Measurements from ENCODE around the gene MTHFD1L.

The MTHFD1L gene

DNA sequence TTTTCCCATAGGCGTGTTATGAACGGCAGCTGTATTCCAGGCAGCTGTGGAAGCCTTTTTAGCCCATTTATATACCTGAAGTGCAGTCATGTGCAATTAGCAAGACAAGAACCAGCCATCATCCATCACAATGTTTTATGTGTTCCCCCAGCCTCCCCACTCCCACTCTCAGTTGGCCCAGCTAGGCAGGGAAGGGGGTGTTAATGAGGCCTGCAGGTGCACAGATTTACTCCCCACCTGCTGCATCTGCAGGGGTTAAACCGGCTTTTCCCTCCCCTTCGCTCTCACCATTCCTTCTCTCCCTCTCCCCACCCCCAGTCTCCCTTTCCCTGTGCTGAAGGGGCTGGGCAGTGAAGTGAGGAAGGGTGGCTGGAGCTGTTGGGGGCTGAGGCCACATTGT, 224.5 kb downstream of the MTHFD1L start:
- no peak overlapping the region for H3K4me3 ChIP-seq (ENCODE audit: low read length)
- no peaks in the 10 kb centered on the region for H3K4me1 ChIP-seq (ENCODE audit: control insufficient read depth, low read length)
- no peaks in the 10 kb centered on the region for H3K27me3 ChIP-seq (ENCODE audit: control insufficient read depth, low read length)
- H4K20me1 ChIP-seq (ENCODE audit: control insufficient read depth, insufficient read depth, low read depth, low read length): no peaks in the 10 kb centered on the region
- no peaks in the 10 kb centered on the region for H3F3A ChIP-seq (ENCODE audit: control insufficient read depth, insufficient read depth)
- no peaks in the 10 kb centered on the region for H3K9me2 ChIP-seq (replicated peaks; ENCODE audit: control insufficient read depth, low read length)
- no peak overlapping the region for H3K27ac ChIP-seq (ENCODE audit: low read depth, low read length)
- TF ChIP-seq EZH2phosphoT487 (IDR thresholded peaks at IDR 0.05; ENCODE audit: borderline replicate concordance, low read length): no peak
- TF ChIP-seq, protein P1, sequence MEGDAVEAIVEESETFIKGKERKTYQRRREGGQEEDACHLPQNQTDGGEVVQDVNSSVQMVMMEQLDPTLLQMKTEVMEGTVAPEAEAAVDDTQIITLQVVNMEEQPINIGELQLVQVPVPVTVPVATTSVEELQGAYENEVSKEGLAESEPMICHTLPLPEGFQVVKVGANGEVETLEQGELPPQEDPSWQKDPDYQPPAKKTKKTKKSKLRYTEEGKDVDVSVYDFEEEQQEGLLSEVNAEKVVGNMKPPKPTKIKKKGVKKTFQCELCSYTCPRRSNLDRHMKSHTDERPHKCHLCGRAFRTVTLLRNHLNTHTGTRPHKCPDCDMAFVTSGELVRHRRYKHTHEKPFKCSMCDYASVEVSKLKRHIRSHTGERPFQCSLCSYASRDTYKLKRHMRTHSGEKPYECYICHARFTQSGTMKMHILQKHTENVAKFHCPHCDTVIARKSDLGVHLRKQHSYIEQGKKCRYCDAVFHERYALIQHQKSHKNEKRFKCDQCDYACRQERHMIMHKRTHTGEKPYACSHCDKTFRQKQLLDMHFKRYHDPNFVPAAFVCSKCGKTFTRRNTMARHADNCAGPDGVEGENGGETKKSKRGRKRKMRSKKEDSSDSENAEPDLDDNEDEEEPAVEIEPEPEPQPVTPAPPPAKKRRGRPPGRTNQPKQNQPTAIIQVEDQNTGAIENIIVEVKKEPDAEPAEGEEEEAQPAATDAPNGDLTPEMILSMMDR (IDR thresholded peaks at IDR 0.05; ENCODE audit: low read depth, low read length, poor library complexity, severe bottlenecking): no peak
- H3K9me3 ChIP-seq (ENCODE audit: control insufficient read depth, insufficient read depth, low read length): no peaks in the 10 kb centered on the region
- no peak overlapping the region for H3K4me2 ChIP-seq (ENCODE audit: low read length)
- H3K36me3 ChIP-seq (ENCODE audit: control insufficient read depth, low read length): peaks cover 57% of the 10 kb centered on the region
- H3K79me2 ChIP-seq (ENCODE audit: control insufficient read depth, low read length): no peaks in the 10 kb centered on the region

DNA sequence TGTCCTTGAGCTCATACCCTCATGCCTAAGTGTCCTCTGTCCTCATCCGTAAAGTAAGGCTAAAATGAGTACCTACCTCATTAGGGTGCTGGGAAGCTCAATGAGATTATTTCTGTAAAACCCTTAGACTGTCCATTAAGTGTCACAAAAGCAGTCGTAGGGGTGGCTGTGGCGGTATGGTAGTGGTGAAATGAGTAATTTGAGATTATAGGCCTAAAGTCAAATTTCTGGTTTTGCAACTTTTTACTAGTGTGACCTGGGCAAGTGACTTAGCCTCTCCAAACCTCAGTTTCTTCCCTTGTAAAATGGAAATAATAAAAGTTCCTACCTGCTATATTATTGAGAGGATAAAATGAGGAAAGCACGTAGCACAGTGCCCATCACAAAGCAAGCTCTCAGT, 226.1 kb downstream of the MTHFD1L start:
- Histone ChIP-seq H3K9me3 (ENCODE audit: control insufficient read depth, insufficient read depth, low read length) (no peaks in the 10 kb centered on the region), H3F3A (ENCODE audit: control insufficient read depth, insufficient read depth) (no peaks in the 10 kb centered on the region), H3K4me3 (ENCODE audit: low read length) (no peak overlapping the region), H3K36me3 (ENCODE audit: control insufficient read depth, low read length) (peaks cover 72% of the 10 kb centered on the region), H3K4me2 (ENCODE audit: low read length) (no peak overlapping the region), H4K20me1 (ENCODE audit: control insufficient read depth, insufficient read depth, low read depth, low read length) (no peaks in the 10 kb centered on the region), H3K27ac (ENCODE audit: low read depth, low read length) (no peak overlapping the region), H3K9me2 (replicated peaks; ENCODE audit: control insufficient read depth, low read length) (no peaks in the 10 kb centered on the region), H3K4me1 (ENCODE audit: control insufficient read depth, low read length) (no peaks in the 10 kb centered on the region), H3K79me2 (ENCODE audit: control insufficient read depth, low read length) (no peaks in the 10 kb centered on the region), H3K27me3 (ENCODE audit: control insufficient read depth, low read length) (no peaks in the 10 kb centered on the region)
- TF ChIP-seq, protein P1 (IDR thresholded peaks at IDR 0.05; ENCODE audit: low read depth, low read length, poor library complexity, severe bottlenecking): no peak
- no peak for TF ChIP-seq EZH2phosphoT487 (IDR thresholded peaks at IDR 0.05; ENCODE audit: borderline replicate concordance, low read length)

DNA sequence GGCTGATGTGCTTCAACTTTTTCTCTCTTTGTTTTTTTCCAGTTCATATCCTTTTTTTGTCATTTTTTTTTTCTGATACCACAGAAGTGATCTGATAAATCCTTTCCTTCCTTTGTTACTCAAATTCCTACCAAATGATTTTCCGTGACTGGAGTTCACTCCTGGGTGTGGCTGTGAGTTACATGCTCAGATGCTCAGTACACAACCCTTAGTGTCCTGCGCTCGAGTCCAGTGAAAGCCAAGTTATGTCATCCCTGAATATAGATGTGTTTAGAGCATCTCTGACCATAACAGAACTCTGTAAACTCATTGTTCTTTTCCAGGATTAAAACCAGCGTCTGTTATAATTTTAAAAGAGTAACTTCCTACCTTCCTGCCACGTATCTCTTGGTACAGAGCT, 227.1 kb downstream of the MTHFD1L start:
- H3K27ac ChIP-seq (ENCODE audit: low read depth, low read length): no peak overlapping the region
- peaks cover 76% of the 10 kb centered on the region for H3K36me3 ChIP-seq (ENCODE audit: control insufficient read depth, low read length)
- no peaks in the 10 kb centered on the region for H3K4me1 ChIP-seq (ENCODE audit: control insufficient read depth, low read length)
- no peaks in the 10 kb centered on the region for H3K9me3 ChIP-seq (ENCODE audit: control insufficient read depth, insufficient read depth, low read length)
- H3K4me3 ChIP-seq (ENCODE audit: low read length): no peak overlapping the region
- TF ChIP-seq EZH2phosphoT487 (IDR thresholded peaks at IDR 0.05; ENCODE audit: borderline replicate concordance, low read length): no peak
- TF ChIP-seq, protein P1 (IDR thresholded peaks at IDR 0.05; ENCODE audit: low read depth, low read length, poor library complexity, severe bottlenecking): no peak
- H4K20me1 ChIP-seq (ENCODE audit: control insufficient read depth, insufficient read depth, low read depth, low read length): no peaks in the 10 kb centered on the region
- no peaks in the 10 kb centered on the region for H3K79me2 ChIP-seq (ENCODE audit: control insufficient read depth, low read length)
- H3F3A ChIP-seq (ENCODE audit: control insufficient read depth, insufficient read depth): no peaks in the 10 kb centered on the region
- H3K4me2 ChIP-seq (ENCODE audit: low read length): no peak overlapping the region
- H3K27me3 ChIP-seq (ENCODE audit: control insufficient read depth, low read length): no peaks in the 10 kb centered on the region
- H3K9me2 ChIP-seq (replicated peaks; ENCODE audit: control insufficient read depth, low read length): no peaks in the 10 kb centered on the region

DNA sequence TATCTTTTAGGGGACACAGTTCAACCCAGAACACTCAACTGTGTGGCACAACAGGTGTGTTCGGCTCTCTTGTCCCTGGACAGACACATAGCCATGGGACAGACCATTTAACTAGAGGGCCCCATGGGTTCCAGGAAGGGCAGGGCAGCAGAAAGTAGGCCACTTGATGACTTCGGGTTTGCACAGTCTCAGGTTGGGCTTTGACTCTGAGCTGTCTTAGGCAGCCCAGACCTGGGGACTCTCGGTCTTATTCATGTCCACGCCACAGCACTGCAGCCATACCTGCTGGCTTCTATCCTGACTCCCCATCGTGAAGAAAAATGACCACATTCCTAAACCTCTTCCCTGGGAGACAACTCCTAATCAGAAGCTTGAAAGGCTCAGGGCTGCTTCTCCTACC, 228.2 kb downstream of the MTHFD1L start:
- TF ChIP-seq, protein P1 (IDR thresholded peaks at IDR 0.05; ENCODE audit: low read depth, low read length, poor library complexity, severe bottlenecking): no peak
- no peak for TF ChIP-seq EZH2phosphoT487 (IDR thresholded peaks at IDR 0.05; ENCODE audit: borderline replicate concordance, low read length)
- H3K4me2 ChIP-seq (ENCODE audit: low read length): no peak overlapping the region
- H3K4me1 ChIP-seq (ENCODE audit: control insufficient read depth, low read length): no peaks in the 10 kb centered on the region
- no peaks in the 10 kb centered on the region for H3K79me2 ChIP-seq (ENCODE audit: control insufficient read depth, low read length)
- peaks cover 68% of the 10 kb centered on the region for H3K36me3 ChIP-seq (ENCODE audit: control insufficient read depth, low read length)
- no peaks in the 10 kb centered on the region for H3F3A ChIP-seq (ENCODE audit: control insufficient read depth, insufficient read depth)
- no peak overlapping the region for H3K4me3 ChIP-seq (ENCODE audit: low read length)
- H3K9me2 ChIP-seq (replicated peaks; ENCODE audit: control insufficient read depth, low read length): no peaks in the 10 kb centered on the region
- H3K9me3 ChIP-seq (ENCODE audit: control insufficient read depth, insufficient read depth, low read length): no peaks in the 10 kb centered on the region
- no peaks in the 10 kb centered on the region for H3K27me3 ChIP-seq (ENCODE audit: control insufficient read depth, low read length)
- H4K20me1 ChIP-seq (ENCODE audit: control insufficient read depth, insufficient read depth, low read depth, low read length): no peaks in the 10 kb centered on the region
- H3K27ac ChIP-seq (ENCODE audit: low read depth, low read length): no peak overlapping the region

Data from DOHH2 (cell line).